ENCODE data around the gene FLT1. TPM values are rescaled to one million over a fixed set of nuclear protein-coding genes. Genes with fewer than 3 reads are reported as not detected.

Gene FLT1
- total RNA-seq, 3 donors from 2014 or later, result 17.0 to 44.6 (median 29.0) TPM

DNA sequence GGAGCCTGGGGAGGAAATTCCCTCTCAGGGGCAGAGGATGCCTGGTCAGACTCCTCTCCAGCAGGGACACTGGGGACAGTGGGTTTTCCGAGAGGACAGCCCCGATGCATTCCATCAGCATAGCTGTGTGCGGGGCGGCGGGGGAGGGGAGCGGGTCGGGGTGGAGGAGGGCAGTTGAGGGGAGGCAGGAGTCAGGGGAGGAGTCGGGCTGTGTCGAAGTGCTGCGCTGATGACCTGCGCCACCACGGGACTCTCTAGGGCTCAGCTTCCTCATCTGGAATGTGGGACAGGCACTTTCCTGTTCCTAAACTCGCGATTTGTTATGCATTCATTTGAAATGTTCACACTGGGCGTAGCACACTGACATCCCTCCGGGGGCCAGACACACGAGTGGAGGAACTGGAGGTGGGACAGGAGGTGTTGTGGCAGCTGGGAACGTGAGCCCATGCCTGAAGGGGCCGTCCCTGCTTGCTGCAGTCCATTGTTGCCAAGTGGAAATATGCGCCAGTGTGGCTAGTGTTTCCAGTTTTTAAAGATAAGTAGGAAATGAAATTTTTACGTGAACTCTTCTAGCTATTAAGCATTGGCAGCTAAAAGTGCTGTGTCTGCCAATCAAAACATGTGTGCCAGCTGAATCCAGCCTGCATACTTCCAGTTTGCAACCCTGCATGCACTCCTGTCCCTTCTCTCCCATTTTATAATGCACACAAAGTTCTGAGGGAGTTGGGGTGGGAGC is 43.3 kb downstream of the FLT1 start:
- Histone ChIP-seq H3K9me3 (peaks cover 4 to 7% of the 10 kb centered on the region in 2 donors), H3K27ac (peak overlapping the region in 1 of 2 donors; percentile 25), H3K36me3 (no peaks in the 10 kb centered on the region), H3K4me3 (peak overlapping the region in 1 of 3 donors; percentile 49), H3K4me1 (no peaks in the 10 kb centered on the region), H3K27me3 (no peaks in the 10 kb centered on the region)
- no peak for TF ChIP-seq POLR2A (IDR thresholded peaks at IDR 0.05)
- no peak for DNase-seq (ENCODE audit: low spot score in 2 of 2)
- intact Hi-C loops (cut with DNase I; ENCODE audit: low total_unique reads), result no loop called here

DNA sequence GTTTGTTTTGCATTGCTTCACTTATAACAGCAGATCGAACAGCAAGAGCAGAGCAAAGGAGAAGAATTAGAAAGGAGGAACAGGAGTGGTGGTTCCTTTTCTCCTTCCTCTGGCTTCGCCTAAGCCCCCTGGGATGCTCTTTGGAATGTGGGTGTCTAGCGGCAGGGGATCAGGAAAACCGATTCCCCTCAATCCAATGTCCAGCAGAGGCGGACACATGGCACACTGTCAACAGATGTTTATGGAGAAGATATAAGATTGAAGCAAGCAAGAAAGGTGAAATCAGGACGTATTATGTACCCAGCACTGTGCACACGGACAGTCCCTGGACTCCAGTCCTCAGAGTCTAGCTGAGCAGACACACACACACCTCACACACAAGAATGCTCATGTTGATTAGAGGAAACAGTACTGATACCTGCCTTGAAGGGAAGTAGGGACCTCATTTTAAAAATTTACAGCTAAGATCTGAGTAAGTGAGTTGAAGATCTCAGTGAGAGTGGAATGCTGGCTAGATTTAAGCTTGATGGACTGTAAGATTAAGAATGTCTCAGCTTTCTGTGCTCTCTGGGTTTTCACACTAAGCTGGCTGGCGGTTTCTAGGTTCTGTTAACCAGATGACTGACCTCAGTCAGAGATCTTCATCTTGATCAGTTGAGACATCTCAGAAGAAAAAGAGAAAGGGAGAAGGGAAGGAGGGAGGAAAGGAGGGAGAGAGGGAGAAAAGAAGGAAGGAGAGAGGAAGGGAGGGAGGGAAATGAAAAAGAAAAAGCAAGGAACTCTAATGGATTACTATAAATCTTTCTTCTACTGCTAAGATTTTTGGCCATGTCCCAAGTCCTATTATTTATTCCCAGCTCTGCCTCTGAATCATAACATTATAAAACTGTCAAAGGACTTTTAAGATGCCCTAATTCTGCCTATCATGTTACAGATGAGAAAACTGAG is 44.8 kb downstream of the FLT1 start:
- no peaks in the 10 kb centered on the region for H3K27me3 ChIP-seq
- no peak overlapping the region for H3K27ac ChIP-seq
- no peak for DNase-seq (ENCODE audit: low spot score in 2 of 2)
- no peak for TF ChIP-seq POLR2A (IDR thresholded peaks at IDR 0.05)
- no peak for TF ChIP-seq POLR2AphosphoS5 (IDR thresholded peaks at IDR 0.05)
- TF ChIP-seq, protein P1, sequence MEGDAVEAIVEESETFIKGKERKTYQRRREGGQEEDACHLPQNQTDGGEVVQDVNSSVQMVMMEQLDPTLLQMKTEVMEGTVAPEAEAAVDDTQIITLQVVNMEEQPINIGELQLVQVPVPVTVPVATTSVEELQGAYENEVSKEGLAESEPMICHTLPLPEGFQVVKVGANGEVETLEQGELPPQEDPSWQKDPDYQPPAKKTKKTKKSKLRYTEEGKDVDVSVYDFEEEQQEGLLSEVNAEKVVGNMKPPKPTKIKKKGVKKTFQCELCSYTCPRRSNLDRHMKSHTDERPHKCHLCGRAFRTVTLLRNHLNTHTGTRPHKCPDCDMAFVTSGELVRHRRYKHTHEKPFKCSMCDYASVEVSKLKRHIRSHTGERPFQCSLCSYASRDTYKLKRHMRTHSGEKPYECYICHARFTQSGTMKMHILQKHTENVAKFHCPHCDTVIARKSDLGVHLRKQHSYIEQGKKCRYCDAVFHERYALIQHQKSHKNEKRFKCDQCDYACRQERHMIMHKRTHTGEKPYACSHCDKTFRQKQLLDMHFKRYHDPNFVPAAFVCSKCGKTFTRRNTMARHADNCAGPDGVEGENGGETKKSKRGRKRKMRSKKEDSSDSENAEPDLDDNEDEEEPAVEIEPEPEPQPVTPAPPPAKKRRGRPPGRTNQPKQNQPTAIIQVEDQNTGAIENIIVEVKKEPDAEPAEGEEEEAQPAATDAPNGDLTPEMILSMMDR (IDR thresholded peaks at IDR 0.05), result no peak
- no peak overlapping the region for H3K4me3 ChIP-seq
- H3K4me1 ChIP-seq, result no peaks in the 10 kb centered on the region
- H3K9me3 ChIP-seq, result peaks cover 4 to 7% of the 10 kb centered on the region in 2 donors
- intact Hi-C loops (cut with DNase I; ENCODE audit: low total_unique reads), result no loop called here
- no peaks in the 10 kb centered on the region for H3K36me3 ChIP-seq

DNA sequence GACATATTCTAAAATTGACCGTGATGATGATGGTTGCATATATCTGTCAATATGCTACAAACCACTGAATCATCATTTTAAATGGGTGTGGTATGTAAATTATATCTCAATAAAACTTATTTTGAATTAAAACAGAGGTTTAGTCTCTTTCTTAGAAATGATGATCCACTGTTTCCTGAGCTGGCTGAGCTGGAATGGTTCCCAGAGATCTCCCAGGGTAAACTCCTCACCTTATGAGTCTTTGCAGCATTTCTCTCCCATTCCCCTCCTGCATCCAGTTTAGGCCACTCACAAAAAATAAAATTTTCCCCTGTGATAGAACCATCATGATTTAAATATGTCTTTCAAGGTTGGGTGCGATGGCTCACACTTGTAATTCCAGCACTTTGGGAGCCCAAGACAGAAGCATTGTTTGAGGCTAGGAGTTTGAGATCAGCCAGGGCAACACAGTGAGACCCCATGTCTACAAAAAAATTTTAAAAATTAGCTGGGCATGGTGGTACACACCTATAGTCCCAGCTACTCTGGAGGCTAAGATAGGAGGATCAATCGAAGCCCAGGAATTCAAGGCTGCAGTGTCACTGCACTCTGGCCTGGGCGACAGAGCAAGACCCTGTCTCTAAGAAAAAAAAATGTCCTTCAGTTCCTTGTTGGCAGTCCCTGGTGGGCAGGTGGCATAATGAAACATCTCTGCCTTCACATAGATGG is 46.1 kb downstream of the FLT1 start:
- DNase-seq (ENCODE audit: low spot score in 2 of 2), result no peak
- intact Hi-C loops (cut with DNase I; ENCODE audit: low total_unique reads), result no loop called here
- TF ChIP-seq POLR2AphosphoS5 (IDR thresholded peaks at IDR 0.05), result no peak
- TF ChIP-seq POLR2A (IDR thresholded peaks at IDR 0.05), result no peak
- TF ChIP-seq, protein P1 (IDR thresholded peaks at IDR 0.05), result no peak
- no peaks in the 10 kb centered on the region for H3K27me3 ChIP-seq
- H3K9me3 ChIP-seq, result peaks cover 4 to 7% of the 10 kb centered on the region in 2 donors
- no peak overlapping the region for H3K27ac ChIP-seq
- H3K4me1 ChIP-seq, result no peaks in the 10 kb centered on the region
- no peaks in the 10 kb centered on the region for H3K36me3 ChIP-seq
- H3K4me3 ChIP-seq, result no peak overlapping the region

DNA sequence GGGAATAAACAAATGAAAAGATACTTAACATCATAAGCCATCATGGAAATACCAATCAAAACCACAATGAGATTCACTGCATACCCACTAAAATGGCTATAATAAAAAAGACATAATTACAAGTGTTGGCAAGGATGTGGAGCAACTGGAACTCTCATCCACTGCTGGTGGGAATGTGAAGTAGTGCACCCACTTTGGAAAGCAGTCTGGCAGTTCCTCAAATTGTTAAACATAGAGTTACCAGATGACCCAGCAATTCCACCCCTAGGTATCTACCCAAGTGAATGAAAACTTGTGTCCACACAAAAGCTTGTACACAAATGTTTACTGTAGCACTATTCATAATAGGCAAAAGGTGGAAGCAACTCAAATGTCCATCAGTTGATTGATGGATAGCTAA is 46.9 kb downstream of the FLT1 start:
- intact Hi-C loops (cut with DNase I; ENCODE audit: low total_unique reads), result no loop called here
- TF ChIP-seq POLR2AphosphoS5 (IDR thresholded peaks at IDR 0.05), result no peak
- TF ChIP-seq, protein P1 (IDR thresholded peaks at IDR 0.05), result no peak
- no peak for TF ChIP-seq POLR2A (IDR thresholded peaks at IDR 0.05)
- no peaks in the 10 kb centered on the region for H3K27me3 ChIP-seq
- H3K27ac ChIP-seq, result no peak overlapping the region
- no peaks in the 10 kb centered on the region for H3K4me1 ChIP-seq
- no peak for DNase-seq (ENCODE audit: low spot score in 2 of 2)
- peaks cover 4 to 7% of the 10 kb centered on the region in 2 donors for H3K9me3 ChIP-seq
- no peak overlapping the region for H3K4me3 ChIP-seq
- no peaks in the 10 kb centered on the region for H3K36me3 ChIP-seq

DNA sequence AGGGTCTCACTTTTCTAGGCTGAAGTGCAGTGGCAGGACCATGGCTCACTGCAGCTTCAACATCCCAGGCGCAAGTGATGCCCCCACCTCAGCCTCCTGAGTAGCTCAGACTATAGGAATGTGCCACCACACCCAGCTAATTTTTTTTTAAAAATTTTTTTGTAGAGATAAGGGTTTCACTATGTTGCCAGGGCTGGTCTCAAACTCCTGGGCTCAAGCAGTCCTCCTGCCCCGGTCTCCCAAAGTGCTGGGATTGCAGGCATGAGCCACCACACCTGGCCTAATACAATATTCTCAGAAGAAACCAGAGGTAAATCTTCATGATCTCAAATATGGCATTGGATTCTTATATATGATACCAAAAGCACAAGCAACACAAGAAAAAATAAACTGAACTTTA is 47.7 kb downstream of the FLT1 start:
- Histone ChIP-seq H3K36me3 (no peaks in the 10 kb centered on the region), H3K27me3 (no peaks in the 10 kb centered on the region), H3K4me3 (no peak overlapping the region), H3K9me3 (peaks cover 4 to 7% of the 10 kb centered on the region in 2 donors), H3K4me1 (no peaks in the 10 kb centered on the region), H3K27ac (no peak overlapping the region)
- no peak for TF ChIP-seq POLR2AphosphoS5 (IDR thresholded peaks at IDR 0.05)
- TF ChIP-seq, protein P1 (IDR thresholded peaks at IDR 0.05), result no peak
- TF ChIP-seq POLR2A (IDR thresholded peaks at IDR 0.05), result no peak
- intact Hi-C loops (cut with DNase I; ENCODE audit: low total_unique reads), result no loop called here
- DNase-seq (ENCODE audit: low spot score in 2 of 2), result no peak

All from breast epithelium (tissue), 4 donors.